HG02852 (cell line): Measurements from ENCODE around the gene AP1G2.
"Not testable (repeated sequence)": the region's sequence is repeated elsewhere in the genome, so short reads cannot be mapped to it uniquely, and the experiment has no call there.

Experiments used
- ATAC-seq: cut with Tn5 transposase; IDR thresholded peaks from one replicate; pipeline ENCODE4 v1.9.1; 2021; ENCODE audit warnings: mild to moderate bottlenecking, moderate library complexity; ENCODE audit not compliant: unreplicated experiment

AP1G2 gene

GRCh38 chr14:23567186-23568020, at the start of gene AP1G2:
TSS of gene AP1G2 (minus strand) at chr14:23567791. CDS start at chr14:23567314, 477 bp downstream.
- peak; percentile 84 for ATAC-seq

DNA sequence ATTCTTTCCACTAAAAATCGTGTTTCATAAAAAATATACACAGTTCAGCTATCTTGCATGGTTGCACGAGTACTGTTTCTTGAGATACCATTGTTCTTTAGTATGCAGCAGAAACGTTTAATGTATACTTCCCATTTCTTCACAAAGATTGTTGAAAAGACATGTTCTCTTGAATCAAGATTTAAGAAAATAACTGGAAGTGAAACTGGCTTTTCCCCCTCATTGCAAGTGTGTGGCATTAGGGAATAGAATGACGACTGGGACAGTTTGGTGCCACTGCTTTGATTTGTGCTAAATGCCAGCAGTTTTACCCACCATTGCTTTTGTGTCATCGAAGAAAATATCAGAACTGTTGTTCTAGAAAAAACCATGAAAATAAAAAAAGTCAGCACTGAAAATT, 48.3 kb upstream of the AP1G2 start:
- no peak for ATAC-seq

GRCh38 chr14:23614395-23614828, 46.8 kb upstream of the AP1G2 start:
- no peak for ATAC-seq

- ATAC-seq: no peak
Measured at GRCh38 chr14:23613242-23614070, 45.9 kb upstream of the AP1G2 start.

DNA sequence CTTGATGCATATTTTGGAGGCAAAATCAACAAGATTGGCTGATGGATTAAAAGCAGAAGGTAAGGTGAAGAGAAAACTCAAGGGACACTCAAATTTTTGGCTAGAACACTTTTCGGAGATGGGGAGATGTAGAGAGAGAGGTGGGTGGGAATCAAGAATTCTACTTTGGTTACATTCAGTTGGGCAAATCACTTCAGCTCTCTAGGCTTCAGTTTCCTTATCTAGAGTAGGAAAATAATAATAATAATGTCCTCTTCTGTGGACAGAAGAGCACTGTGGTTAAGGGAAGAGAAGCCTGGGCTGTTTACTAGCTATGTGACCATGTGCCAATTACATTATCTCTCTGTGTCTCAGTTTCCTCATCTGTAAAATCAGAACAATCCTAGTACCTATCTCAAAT, 45.2 kb upstream of the AP1G2 start:
- ATAC-seq: no peak

DNA sequence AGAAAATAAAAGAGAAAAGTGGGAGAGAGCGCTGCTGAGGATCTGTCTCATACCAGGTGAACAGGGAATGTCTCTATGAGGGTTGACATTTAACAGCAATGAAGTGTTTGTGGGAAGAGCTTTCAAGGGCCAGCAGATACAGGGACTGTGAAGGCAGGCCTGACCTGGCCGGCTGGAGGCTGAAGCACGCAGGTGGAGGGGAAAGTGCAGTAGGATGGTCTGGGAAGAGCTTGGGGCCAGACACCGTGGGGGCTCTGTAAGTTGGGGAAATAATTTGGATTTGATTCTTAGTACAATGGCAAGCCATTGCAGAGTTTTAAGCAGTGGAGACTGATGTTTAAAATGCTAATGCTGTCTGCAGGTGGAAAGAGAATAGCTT, 44.8 kb upstream of the AP1G2 start:
- ATAC-seq: no peak

DNA sequence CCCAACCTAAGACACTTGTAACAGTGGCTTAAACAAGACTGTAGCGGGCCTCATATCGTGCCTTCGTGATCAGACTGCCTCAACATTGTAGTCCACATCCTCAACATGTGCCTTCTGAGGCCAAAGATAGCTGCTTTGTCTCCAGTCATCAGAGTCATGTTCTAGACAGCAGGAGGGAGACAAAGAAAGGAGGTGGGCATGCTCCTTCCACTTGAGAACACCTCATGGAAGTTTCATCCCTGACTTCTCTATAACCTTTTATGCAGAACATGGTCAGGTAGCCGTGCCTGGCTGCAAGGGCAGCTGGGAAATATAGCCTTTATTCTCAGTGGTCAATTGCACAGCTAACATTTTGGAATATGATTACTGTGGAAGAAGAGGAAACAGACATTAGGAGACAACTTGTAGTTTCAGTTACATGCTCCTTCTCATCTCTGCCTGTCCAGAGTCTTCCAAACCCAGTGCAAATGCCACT, 43.3 kb upstream of the AP1G2 start:
- ATAC-seq: no peak

DNA sequence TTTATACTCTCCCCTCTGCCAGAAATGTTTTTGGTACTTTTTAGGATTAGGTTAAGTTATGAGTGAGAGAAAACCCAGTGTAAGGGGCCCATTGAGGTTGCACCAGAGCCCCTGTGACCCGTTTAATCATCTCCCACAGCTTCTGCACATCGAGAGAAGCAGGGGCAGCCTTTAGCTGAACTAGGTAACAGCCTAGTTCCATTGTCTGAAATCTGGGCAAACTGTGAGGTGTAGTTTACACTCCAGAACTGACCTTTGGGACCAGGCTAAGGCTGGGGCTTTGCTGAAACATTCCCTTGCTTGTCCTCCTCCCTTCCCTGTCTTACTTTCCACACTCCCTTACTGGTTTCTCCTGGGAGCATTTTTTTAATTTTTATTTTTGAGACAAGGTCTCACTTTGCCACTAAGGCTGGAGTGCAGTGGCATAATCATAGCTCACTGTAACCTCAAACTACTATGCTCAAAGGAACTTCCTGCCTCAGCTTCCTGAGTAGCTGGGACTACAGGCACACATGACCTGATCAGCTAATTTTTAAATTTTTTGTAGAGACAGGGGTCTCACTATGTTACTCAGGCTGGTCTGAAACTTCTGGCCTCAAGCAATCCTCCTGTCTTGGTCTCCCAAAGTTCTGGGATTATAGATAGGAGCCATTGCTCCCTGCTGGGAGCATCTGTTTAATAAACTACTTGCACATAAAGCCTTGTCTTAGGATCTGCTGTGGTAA, 42.7 kb upstream of the AP1G2 start:
- no peak for ATAC-seq

DNA sequence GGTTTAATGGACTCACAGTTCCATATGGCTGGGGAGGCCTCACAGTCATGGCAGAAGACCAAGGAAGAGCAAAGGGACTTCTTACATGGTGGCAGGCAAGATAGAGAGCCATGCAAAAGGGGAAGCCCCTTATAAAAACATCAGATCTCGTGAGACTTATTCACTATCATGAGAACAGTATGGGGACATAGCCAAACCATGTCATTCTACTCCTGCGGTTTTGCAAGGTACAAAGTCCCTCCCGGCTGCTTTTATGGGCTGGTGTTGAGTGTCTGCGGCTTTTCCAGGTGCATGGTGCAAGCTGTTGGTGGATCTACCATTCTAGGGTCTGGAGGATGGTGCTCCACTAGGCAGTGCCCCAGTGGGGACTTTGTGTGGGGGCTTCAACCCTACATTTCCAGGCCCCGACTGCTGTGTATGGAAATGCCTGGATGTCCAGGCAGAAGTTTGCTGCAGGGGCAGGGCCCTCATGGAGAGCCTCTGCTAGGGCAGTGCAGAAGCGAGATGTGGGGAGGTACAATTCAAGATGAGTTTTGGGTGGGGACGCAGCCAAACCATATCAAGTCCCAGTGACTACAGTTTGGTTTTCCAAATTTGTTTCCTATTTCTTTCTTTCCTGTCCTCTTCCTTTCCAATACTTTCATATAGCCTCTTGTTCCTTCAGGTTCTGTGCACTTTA, 42.0 kb upstream of the AP1G2 start:
- ATAC-seq: not testable (repeated sequence)

GRCh38 chr14:23609001-23609400, 41.4 kb upstream of the AP1G2 start:
- no peak for ATAC-seq

GRCh38 chr14:23608454-23608853, 40.9 kb upstream of the AP1G2 start:
- no peak for ATAC-seq

GRCh38 chr14:23605931-23606585, 38.5 kb upstream of the AP1G2 start:
- peak; percentile 91 for ATAC-seq

DNA sequence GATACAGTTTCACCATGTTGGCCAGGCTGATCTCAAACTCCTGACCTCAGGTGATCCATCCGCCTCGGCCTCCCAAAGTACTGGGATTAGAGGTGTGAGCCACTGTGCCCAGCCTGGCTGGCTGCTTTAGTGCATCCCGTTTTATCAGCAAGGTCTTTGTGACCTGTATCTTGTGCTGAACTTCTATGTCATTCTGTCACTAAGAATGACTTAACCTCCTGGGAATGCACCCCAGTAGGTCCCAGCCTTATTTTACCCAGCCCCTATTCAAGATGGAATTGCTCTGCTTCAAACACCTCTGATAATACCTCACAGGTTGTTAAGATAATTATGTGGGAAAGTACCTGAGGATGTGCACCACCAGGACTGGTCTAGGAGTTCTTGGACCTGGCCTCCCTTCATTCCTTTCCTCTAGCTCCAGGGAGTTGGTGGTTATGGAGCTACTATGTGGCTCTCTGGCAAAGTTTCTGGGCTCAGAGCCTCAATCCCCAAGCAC, 37.1 kb upstream of the AP1G2 start:
- ATAC-seq: no peak

GRCh38 chr14:23604148-23604547, 36.6 kb upstream of the AP1G2 start:
- ATAC-seq: no peak

- ATAC-seq: no peak
Measured at GRCh38 chr14:23603103-23603502, 35.5 kb upstream of the AP1G2 start.

GRCh38 chr14:23602181-23603095, 34.8 kb upstream of the AP1G2 start:
- no peak for ATAC-seq

- ATAC-seq: no peak
Measured at GRCh38 chr14:23601845-23602180, 34.2 kb upstream of the AP1G2 start.

DNA sequence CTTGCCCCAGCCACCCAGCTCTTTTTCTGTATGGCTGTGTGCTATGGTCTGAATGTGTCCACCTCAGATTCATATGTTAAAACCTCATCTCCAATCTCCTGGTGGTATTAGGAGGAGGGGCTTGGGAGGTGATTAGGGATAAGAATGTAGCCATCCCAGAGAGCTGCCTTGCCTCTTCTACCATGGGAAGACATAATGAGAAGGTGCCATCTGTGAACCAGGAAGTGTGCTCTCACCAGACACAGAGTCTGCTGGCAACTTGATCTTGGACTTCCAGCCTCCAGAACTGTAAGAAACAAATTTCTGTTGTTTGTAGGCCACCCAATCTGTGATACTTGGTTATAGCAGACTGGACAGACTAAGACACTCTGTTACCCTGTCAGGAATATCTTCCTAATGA, 33.8 kb upstream of the AP1G2 start:
- ATAC-seq: no peak

GRCh38 chr14:23600806-23601205, 33.2 kb upstream of the AP1G2 start:
- ATAC-seq: no peak
